GM19397 (cell line): ENCODE data around the gene YJU2.
"Not testable (repeated sequence)": the region's sequence is repeated elsewhere in the genome, so short reads cannot be mapped to it uniquely, and the experiment has no call there.

Experiments used
- ATAC-seq: cut with Tn5 transposase; IDR thresholded peaks from one replicate; pipeline ENCODE4 v1.9.1; 2021; ENCODE audit warnings: mild to moderate bottlenecking, moderate library complexity; ENCODE audit not compliant: unreplicated experiment

The YJU2 gene

DNA sequence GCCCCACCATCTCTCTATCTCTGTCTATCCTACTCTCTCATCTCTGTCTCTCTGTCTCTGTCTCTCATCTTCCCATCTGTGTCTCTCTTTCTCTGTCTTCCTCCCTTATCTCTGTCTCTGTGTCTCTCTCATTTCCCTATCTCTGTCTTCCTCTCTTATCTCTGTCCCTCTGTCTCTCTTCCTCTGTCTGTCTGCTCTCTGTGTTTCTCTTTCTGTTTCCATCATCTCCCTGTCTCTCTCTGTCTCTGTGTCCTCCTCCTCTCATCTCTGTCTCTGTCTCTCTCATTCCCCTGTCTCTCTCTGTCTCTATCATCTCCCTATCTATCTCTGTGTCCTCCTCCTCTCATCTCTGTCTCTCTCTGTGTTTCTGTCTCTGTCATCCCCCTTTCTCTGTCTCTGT, 19.1 kb upstream of the YJU2 start:
- ATAC-seq = no peak

DNA sequence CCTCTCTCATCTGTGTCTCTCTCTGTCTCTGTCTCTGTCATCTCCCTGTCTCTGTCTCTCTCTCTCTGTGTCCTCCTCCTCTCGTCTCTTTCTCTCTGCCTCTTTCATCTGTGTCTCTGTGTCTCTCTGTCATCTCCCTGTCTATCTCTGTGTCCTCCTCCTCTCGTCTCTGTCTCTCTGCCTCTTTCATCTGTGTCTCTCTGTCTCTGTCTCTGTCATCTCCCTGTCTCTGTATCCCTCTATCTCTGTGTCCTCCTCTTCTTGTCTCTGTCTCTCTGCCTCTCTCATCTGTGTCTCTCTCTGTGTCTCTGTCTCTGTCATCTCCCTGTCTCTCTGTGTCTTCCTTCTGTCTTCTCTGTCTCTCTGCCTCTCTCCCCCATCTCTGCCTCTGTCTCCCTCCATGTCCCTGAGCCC, 18.1 kb upstream of the YJU2 start:
- ATAC-seq = no peak

DNA sequence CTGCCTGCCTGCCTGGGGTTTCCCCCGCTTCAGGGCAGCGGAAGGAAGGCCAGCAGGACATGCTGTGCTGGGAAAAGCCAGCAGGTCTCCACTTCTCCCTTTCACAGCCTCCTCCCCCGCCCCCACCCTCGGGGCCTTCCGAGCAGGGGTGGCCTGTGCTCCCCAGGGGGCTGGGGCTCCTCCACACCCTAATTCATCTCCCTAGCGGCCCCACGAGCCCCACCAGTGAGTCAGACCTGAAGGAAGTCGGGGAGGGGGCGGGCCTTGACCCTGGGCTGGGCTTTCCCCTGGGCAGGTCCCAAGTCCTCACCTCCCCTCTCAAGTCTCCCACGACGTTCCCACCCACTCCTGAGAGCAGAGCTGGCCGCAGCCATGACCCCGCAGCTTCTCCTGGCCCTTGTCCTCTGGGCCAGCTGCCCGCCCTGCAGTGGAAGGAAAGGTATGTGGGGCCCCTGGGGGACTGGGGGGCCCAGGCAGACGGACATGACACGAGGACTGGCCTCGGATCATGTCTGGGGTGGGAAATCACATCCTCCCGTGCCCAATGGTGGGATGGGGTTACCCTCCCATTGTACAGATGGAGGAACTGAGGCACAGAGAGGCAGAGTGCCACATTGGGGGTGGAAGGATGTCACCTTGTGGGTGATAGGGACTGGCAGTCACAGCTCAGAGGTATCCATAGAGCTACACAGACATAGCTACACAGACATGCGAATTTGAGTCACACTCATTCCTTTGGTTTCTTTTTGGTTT, 17.5 kb upstream of the YJU2 start, which contains the start of gene EBI3:
Gene EBI3 (plus strand): TSS at position 345 of the 753 bp plus-strand sequence. CDS start 28 bp downstream, at position 373.
- peak; percentile 53 for ATAC-seq

DNA sequence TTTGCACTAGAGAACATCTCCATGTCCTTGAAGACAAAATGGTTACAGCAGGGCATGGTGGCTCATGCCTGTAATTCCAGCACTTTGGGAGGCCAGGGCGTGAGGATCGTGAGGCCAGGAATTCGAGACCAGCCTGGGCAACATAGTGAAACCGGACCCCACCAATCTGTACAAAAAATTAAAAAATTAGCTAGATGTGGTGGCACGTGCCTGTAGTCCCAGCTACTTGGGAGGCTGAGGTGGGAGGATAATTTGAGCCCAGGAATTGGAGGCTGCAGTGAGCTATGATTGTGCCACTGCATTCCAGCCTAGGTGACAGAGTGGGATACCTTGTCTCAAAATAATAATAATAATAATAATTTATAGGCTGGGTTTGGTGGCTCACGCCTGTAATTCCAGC, 16.6 kb upstream of the YJU2 start:
- ATAC-seq = not testable (repeated sequence)

DNA sequence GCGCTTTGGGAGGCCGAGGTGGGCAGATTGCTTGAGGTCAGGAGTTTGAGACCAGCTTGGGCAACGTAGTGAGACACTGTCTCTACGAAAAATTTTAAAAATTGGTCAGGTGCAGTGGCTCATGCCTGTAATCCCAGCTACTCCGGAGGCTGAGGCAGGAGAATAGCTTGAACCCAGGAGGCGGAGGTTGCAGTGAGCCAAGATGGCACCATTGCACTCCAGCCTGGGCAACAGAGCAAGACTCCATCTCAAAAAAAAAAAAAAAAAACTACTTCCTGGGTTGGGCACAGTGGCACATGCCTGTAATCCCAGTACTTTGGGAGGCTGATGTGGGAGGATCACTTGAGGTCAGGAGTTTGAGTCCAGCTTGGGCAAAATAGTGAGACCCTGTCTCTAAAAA, 15.4 kb upstream of the YJU2 start:
- not testable (repeated sequence) for ATAC-seq

DNA sequence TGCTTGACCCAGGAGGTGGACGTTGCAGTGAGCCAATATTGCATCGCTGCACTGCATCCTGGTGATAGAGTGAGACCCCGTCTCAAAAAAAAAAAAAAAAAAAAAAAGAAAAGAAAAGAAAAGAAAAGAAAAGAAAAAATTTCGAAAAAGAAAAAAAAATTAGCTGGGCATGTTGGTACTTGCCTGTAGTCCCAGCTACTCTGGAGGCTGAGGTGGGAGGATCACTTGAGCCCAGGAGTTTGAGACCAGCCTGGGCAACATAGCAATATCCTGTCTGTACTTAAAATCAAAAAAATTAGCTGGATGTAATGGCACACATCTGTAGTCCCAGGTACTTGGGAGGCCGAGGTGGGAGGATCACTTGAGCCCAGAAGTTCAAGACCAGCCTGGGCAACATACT, 14.7 kb upstream of the YJU2 start:
- not testable (repeated sequence) for ATAC-seq

DNA sequence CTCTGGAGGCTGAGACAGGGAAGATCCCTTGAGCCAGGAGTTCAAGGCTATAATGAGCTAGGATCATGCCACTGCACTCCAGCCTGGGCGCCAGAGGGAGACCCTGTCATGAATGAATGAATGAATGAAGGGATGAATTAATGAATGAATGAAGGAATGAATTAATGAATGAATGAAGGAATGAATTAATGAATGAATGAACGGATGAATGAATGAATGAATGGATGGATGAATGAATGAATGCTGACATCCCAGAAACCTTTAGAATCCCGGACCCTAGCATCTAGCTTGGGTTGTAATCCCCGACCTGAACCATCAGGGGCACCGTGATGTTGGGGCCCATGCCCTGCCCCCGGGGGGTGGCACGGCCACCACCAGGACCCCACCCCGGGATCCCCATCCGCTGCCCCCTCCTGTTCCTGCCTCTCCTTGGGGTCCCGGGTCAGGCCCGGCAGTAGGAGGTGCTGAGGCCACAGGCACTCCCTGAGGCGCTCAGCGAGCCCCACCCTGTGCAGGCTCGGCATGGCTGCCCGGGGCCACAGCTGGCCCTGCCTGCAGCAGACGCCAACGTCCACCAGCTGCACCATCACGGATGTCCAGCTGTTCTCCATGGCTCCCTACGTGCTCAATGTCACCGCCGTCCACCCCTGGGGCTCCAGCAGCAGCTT, 14.1 kb upstream of the YJU2 start:
- no peak for ATAC-seq

DNA sequence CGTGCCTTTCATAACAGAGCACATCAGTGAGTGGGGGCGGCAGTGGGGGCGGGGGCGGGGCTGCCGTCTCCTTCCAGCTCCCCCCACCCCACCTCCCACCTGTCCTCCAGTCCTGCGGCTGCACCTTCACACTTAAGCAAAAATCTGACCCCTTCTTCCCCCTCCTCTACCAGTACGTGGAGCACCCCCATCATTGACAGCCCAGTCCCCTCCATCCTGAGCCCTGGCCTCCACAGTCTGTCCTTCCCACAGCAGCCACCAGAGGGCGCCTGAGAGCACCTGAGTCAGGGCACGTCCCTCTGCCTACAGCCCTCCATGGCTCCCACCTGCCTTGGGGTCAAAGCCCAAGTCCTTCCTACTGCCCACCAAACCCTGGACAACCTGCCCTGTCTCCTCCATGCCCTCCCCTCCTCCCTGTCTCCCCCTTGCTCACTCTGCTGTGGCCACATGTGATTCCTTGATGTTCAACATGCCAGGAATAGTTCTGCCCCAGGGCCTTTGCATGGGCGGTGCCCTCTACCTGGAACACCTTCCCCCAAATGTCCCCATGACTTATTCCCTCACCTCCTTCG, 13.5 kb upstream of the YJU2 start:
- no peak for ATAC-seq

DNA sequence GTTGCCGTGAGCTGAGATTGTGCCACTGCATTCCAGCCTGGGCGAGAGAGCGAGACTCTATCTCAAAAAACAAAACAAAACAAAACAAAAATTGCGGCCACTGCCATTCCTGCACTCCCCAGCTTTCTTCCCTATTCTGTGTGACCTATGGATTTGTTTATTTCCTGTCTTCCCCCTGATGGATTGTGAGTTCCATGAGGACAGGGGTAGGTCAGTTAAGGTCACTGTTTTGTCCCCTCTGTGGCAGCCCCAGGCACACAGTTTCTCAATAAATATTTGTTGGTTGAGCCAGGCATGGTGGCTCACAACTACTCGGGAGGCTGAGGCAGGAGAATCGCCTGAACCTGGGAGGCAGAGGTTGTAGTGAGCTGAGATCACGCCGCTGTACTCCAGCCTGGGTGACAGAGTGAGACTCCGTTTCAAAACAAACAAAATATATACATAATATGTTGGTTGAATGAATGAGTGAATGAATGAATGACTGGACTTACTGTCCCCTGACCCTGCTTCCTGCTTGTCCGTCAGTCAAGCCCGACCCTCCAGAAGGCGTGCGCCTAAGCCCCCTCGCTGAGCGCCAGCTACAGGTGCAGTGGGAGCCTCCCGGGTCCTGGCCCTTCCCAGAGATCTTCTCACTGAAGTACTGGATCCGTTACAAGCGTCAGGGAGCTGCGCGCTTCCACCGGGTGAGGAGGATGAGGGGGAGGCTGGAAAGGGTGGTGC, 12.6 kb upstream of the YJU2 start:
- ATAC-seq = no peak

DNA sequence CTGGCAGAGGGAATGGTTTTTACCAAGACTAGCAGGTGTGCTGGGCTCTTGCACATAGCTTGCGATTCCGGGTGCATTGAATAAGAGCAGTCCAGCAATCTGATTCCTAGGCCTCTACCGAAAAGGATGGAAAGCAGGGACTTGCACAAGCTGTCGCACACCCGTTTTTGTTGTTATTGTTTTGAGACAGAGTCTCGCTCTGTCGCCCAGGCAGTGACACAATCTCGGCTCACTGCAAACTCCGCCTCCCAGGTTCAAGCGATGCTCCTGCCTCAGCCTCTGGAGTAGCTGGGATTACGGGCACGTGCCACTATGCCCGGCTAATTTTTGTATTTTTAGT, 12.0 kb upstream of the YJU2 start:
- no peak for ATAC-seq

DNA sequence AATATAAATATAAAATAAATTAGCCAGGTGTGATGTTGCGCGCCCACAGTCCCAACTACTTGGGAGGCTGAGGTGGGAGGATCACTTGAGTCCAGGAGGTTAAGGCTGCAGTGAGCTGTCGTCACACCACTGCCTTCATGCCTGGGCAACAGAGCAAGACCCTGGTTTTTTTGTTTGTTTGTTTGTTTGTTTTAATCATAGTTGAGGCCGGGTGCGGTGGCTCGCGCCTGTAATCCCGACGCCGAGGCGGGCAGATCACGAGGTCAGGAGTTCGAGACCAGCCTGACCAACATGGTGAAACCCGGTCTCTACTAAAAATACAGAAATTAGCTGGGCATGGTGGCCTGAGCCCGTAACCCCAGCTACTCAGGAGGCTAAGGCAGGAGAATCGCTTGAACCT, 9.4 kb upstream of the YJU2 start:
- not testable (repeated sequence) for ATAC-seq

DNA sequence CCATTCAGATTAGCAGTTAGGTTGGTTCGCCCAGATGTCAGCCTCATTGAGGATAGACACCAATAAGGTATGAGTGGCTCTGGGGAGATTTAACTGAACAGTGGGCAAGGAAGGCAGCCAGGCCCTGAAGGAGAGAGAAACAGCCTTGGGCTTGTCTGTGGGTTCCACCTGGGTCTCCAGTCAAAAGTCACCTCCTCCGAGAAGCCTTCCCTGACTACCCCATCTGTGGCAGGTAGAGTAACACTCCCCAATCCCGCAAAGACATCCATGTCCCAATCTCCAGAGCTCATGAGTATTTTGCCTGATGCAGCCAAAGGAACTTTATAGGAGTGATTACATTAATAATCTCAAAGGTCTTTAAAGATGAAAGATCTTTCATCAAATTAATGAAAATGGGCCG, 8.0 kb upstream of the YJU2 start:
- no peak for ATAC-seq

DNA sequence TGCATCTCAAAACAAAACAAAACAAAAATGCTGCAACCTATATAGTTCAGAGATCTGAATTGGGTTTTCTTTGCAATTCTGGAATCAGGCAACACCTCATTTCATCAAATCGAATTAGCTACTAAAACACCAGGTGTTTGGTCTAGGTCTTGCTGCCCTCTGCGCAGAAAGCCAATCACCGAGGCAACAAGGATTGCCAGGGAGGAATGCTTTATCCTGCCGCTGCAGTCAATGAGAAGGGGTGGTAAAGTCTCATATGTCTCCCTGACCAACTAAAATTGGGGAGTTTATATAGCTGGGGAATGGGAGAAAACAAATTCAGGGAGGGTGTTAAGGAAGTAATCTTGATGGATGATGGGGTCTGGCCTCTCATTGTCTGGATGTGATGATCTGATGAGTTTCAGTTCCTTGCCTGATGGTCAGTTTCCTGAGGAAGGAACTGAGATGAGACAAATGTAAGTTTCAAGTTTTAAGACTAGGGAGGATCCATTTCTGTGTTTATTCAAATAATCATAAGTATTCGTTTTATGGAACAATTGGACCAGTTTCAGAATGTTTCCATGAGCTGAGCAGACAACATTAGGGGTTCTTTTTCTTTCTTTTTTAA, 5.0 kb upstream of the YJU2 start:
- no peak for ATAC-seq

DNA sequence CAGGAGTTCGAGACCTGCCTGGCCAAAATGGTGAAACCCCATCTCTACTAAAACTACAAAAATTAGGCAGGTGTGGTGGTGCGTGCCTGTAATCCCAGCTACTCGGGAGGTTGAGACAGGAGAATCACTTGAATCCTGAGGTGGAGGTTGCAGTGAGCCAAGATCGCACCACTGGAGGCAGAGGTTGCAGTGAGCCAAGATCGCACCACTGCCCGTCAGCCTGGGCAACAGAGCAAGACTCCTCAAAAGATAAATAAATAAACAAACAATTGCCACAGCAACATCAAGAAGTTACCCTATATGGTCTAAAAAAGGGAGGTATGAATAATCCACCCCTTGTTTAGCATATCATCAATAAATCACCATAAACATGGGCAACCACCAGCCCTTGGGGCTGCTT, 942 bp upstream of the YJU2 start:
- not testable (repeated sequence) for ATAC-seq

DNA sequence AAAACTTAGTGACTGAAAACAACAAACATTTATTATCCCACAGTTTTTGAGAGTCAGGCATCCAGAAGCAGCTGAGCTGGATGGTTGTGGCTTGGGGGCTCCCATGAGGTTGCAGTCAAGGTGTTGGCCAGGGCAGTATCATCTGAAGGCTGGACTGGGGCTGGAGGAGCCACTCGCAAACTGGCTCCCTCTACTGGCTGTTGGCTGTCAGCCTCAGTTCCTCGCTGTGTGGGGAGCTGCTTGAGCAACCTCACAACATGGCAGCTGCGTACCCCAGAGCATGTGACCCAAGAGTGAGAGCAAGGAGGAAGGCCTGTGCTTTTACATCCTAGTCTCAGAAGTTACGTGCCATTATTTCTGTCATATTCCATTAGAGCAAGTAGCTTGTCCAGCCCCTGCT, 9.7 kb downstream of the YJU2 start:
- ATAC-seq = no peak

DNA sequence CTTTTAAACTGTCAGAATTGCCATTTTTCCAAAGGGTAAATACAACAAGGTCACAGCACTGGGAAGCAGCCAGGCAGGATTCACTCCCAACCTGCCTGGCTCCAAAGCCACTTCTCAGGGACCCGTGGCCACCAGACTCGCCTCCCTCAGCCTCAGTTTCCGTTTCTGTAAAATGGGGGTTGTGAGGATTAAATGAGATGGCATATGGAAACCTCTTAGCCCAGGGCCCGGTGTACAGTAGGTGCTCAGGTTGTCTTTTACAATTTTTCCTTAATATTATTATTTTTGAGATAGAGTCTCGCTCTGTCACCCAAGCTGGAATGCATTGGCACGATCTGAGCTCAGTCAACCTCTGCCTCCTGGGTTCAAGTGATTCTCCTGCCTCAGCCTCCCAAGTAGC, 10.1 kb downstream of the YJU2 start:
- no peak for ATAC-seq

DNA sequence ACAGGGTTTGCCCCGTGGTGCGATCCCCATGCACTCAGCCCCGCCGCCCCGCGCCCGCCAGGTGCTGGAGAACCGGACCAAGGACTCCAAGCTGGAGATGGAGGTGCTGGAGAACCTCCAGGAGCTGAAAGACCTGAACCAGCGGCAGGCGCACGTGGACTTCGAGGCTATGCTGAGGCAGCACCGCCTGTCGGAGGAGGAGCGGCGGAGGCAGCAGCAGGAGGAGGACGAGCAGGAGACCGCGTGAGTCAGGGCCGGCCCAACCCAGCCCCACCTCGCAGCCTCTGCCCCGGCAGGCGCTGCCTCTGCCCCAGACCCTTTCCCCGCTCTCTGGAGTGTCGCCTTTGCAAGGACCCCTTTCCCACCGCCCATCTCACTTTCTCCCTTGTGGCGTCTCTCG, 11.3 kb downstream of the YJU2 start:
- no peak for ATAC-seq

DNA sequence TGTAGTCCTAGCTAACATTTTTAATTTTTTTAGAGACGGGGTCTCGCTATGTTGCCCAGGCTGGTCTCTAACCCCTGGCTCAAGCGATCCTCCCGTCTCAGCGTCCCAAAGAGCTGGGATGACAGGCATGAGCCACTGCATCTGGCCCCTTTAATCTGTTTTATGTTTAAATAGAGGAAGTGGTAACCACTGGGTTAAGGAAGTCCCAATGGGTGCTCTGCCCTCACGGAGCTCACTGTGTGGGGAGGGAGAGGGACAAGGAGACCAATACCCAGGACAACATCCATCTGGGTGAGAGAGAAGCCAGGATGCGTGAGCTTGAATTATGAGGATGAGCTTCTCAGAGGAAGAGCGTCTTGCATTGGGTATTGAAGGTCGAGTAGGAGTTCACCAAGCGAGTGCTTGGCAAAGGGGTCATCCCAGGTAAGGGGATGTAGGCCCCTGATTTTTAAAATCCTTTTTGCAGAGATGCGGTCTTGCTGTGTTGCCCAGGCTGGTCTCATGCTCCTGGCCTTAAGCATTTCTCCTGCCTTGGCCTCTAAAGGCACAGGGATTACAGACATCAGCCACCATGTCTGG, 13.8 kb downstream of the YJU2 start:
- no peak for ATAC-seq

DNA sequence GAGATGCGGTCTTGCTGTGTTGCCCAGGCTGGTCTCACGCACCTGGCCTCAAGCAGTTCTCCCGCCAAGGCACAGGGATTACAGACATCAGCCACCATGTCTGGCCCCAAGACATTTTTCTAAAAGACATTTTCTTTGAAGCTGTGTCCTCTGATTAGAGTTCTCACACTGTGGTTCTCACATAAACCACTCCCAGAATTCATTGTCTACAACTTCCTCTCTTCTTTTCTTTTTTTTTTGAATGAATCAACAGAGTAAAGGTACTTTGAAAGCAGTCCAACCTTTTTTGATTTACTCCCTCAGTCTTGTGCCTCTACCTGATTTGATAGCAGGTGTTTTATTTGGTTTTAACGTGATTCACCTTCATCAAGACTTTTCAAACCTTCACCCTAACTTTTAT, 17.9 kb downstream of the YJU2 start:
- no peak for ATAC-seq

DNA sequence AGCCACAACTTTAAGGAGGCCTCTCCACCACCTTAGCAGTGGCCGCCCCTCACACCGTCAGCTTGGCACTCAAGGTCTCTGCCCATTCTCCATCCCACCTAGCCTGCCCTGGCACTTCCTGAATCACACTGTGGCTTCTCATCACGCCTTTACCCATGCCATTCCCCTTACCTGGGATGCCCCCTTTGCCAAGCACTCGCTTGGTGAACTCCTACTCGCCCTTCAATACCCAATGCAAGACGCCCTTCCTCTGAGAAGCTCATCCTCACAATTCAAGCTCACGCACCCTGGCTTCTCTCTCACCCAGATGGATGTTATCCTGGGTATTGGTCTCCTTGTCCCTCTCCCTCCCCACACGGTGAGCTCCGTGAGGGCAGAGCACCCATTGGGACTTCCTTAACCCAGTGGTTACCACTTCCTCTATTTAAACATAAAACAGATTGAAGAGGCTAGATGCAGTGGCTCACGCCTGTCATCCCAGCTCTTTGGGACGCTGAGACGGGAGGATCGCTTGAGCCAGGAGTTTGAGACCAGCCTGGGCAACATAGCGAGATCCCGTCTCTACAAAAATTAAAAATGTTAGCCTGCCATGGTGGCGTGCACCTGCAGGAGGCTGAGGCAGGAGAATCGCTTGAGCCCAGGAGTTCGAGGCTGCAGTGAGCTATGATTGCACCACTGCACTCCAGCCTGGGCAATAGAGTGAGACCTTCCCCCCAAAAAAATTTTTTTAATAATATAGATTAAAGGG, 19.5 kb downstream of the YJU2 start:
- no peak for ATAC-seq
